ENCODE data around the gene ZNFX1. TPM values are rescaled to one million over a fixed set of nuclear protein-coding genes. Genes with fewer than 3 reads are reported as not detected.

ZNFX1 gene
- total RNA-seq, 1 donor from 2014 or later = 49.1 TPM

GRCh38 chr20:49313283-49313682, 35.4 kb upstream of the ZNFX1 start:
- DNase-seq (ENCODE audit: low spot score in 2 of 2) = no peak
- Histone ChIP-seq H3K4me1 (peaks cover 3 to 4% of the 10 kb centered on the region in 2 donors), H3K36me3 (no peaks in the 10 kb centered on the region), H3K27ac (no peak overlapping the region), H3K9me3 (no peaks in the 10 kb centered on the region), H3K27me3 (peaks cover 3% of the 10 kb centered on the region), H3K4me3 (no peak overlapping the region)
- intact Hi-C loops (cut with DNase I) = no loop called here
- TF ChIP-seq, protein P1, sequence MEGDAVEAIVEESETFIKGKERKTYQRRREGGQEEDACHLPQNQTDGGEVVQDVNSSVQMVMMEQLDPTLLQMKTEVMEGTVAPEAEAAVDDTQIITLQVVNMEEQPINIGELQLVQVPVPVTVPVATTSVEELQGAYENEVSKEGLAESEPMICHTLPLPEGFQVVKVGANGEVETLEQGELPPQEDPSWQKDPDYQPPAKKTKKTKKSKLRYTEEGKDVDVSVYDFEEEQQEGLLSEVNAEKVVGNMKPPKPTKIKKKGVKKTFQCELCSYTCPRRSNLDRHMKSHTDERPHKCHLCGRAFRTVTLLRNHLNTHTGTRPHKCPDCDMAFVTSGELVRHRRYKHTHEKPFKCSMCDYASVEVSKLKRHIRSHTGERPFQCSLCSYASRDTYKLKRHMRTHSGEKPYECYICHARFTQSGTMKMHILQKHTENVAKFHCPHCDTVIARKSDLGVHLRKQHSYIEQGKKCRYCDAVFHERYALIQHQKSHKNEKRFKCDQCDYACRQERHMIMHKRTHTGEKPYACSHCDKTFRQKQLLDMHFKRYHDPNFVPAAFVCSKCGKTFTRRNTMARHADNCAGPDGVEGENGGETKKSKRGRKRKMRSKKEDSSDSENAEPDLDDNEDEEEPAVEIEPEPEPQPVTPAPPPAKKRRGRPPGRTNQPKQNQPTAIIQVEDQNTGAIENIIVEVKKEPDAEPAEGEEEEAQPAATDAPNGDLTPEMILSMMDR (IDR thresholded peaks at IDR 0.05) = no peak

DNA sequence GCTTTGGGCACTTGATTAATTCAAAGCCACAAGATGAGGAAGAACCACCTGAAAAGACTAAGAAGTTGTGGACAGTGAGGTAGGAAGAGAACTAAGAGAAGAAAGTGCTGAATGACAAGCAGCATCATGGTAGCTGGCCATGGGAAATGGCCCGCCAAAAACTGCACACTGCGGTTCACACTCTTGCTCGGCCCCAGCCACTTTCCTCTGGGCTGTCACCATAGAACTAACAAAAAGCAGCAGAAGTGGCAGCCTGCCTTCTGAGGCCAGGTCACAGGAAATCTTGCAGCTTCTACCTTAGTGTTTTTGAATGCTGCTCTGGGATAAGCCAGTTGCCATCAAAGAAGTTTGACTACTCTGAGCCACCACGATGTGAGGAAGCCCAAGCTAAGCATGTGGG, 34.8 kb upstream of the ZNFX1 start:
- TF ChIP-seq, protein P1 (IDR thresholded peaks at IDR 0.05) = no peak
- H3K4me3 ChIP-seq = no peak overlapping the region

GRCh38 chr20:49310705-49311104, 32.8 kb upstream of the ZNFX1 start:
- Histone ChIP-seq H3K4me1 (no peaks in the 10 kb centered on the region), H3K27me3 (no peaks in the 10 kb centered on the region), H3K9me3 (no peaks in the 10 kb centered on the region), H3K4me3 (no peak overlapping the region), H3K27ac (no peak overlapping the region), H3K36me3 (no peaks in the 10 kb centered on the region)
- intact Hi-C loops (cut with DNase I) = no loop called here
- TF ChIP-seq, protein P1 (IDR thresholded peaks at IDR 0.05) = no peak
- no peak for DNase-seq (ENCODE audit: low spot score in 2 of 2)

More for the DNA sequence above, 34.8 kb upstream of the ZNFX1 start:
- no peak overlapping the region for H3K27ac ChIP-seq
- H3K36me3 ChIP-seq = no peaks in the 10 kb centered on the region
- intact Hi-C loops (cut with DNase I) = no loop called here
- no peaks in the 10 kb centered on the region for H3K9me3 ChIP-seq
- no peak for DNase-seq (ENCODE audit: low spot score in 2 of 2)
- no peaks in the 10 kb centered on the region for H3K27me3 ChIP-seq
- H3K4me1 ChIP-seq = no peaks in the 10 kb centered on the region

DNA sequence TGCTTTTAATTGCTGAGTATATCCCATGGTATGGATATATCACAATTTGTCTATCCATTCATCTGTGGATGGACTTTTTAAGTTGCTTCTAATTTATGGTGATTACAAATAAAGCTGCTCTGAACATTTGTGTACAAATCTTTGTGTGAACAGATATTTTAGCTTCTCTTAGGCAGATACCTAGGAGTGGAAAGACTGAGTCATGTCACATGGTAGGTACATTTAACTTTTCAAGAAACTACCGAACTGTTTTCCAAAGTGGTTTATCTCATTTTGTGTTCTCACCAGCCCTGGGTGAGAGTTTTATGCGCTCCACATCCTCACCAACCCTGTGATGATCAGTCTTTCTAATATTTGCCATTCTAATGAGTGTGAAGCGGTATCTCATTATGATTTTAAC, 31.0 kb upstream of the ZNFX1 start:
- Histone ChIP-seq H3K9me3 (no peaks in the 10 kb centered on the region), H3K36me3 (no peaks in the 10 kb centered on the region), H3K4me3 (no peak overlapping the region), H3K4me1 (no peaks in the 10 kb centered on the region), H3K27me3 (no peaks in the 10 kb centered on the region), H3K27ac (no peak overlapping the region)
- TF ChIP-seq, protein P1 (IDR thresholded peaks at IDR 0.05) = no peak
- no peak for DNase-seq (ENCODE audit: low spot score in 2 of 2)
- intact Hi-C loops (cut with DNase I) = no loop called here

- intact Hi-C loops (cut with DNase I) = no loop called here
- H3K36me3 ChIP-seq = no peaks in the 10 kb centered on the region
- no peak overlapping the region for H3K27ac ChIP-seq
- peaks cover 0 to 8% of the 10 kb centered on the region in 2 donors for H3K4me1 ChIP-seq
- H3K27me3 ChIP-seq = no peaks in the 10 kb centered on the region
- no peak overlapping the region for H3K4me3 ChIP-seq
- H3K9me3 ChIP-seq = no peaks in the 10 kb centered on the region
- TF ChIP-seq, protein P1 (IDR thresholded peaks at IDR 0.05) = no peak
- DNase-seq (ENCODE audit: low spot score in 2 of 2) = no peak
Observed at GRCh38 chr20:49306903-49307620, 29.2 kb upstream of the ZNFX1 start.
